HCT116 (cell line): ENCODE results near the gene IRF3. TPM values are rescaled to one million over a fixed set of nuclear protein-coding genes. Genes with fewer than 3 reads are reported as not detected.

Experiments used
- ATAC-seq: fragments of 200-7000 bp; cut with Tn5 transposase; 2 replicates; pipeline ENCODE4 v1.9.1; 2020; ENCODE audit warnings: mild to moderate bottlenecking, moderate library complexity
- BruUV-seq: library from RNA; stranded (reverse); fragments of 400-500 nt; replicated peaks from 2 replicates; lab custom pipeline; 2021; lab: Mats Ljungman, UMichigan
- CTCF ChIA-PET: fragments of 300-600 bp; sonication (Branson Sonifier 250); formaldehyde crosslinking; loops from one replicate; lab custom pipeline; 2021; ENCODE audit warnings: antibody characterized with exemption; lab: Charles Lee
- POLR2A ChIA-PET: fragments of 300-600, 350-600 bp; sonication (Branson Sonifier 250); formaldehyde crosslinking; loops from one replicate; lab custom pipeline; 2021; ENCODE audit warnings: antibody characterized with exemption; lab: Charles Lee
- RAD21 ChIA-PET, 2 experiments: fragments of 300-600 bp; sonication (Branson Sonifier 250); formaldehyde crosslinking; loops; one replicate each; lab custom pipeline; 2023; ENCODE audit warnings: low total read pairs in 2 of 2; ENCODE audit not compliant: uncharacterized antibody in 2 of 2, unreplicated experiment in 2 of 2, low non-redundant PET in 1 of 2; lab: Charles Lee
- DNase-seq: peaks from one replicate; pipeline ENCODE4 v3.0.0-alpha.2; 2010; ENCODE audit warnings: low read depth, low spot score
- H2AFZ ChIP-seq: fragments of 200-600 bp; shearing (Covaris generic), sonication (generic); 2 replicates; pipeline ENCODE4 v1.6.1; 2017; ENCODE audit warnings: low read depth, mixed run types, mixed read lengths, antibody characterized with exemption, low read length; ENCODE audit not compliant: poor library complexity, severe bottlenecking
- H3K27ac ChIP-seq: 2 replicates; pipeline ENCODE4 v1.5.1; 2012; ENCODE audit warnings: low read depth, low read length
- H3K27me3 ChIP-seq: fragments of 200-600 bp; sonication (generic); 2 replicates; pipeline ENCODE4 v1.6.1; 2016; ENCODE audit warnings: mixed run types, low read length, mixed read lengths; ENCODE audit not compliant: insufficient read depth
- H3K36me3 ChIP-seq, 2 experiments: fragments of 200-500 bp in 1 of 2; fragments of 200-600 bp in 1 of 2; sonication (Bioruptor generic) in 1 of 2; sonication (generic) in 1 of 2; 2 replicates each; pipeline versions ENCODE4 v1.5.1 to v1.6.1; 2014 to 2016; ENCODE audit warnings: low read length in 2 of 2, inconsistent platforms in 1 of 2, mixed read lengths in 1 of 2, mixed run types in 1 of 2; ENCODE audit not compliant: insufficient read depth in 2 of 2, control insufficient read depth in 1 of 2
- H3K4me1 ChIP-seq, 2 experiments: fragments of 200-600 bp in 1 of 2; sonication (generic) in 1 of 2; 2 replicates each; pipeline versions ENCODE4 v1.5.1 to v1.6.1; 2012 to 2017; ENCODE audit warnings: low read length in 2 of 2, inconsistent platforms in 1 of 2, mild to moderate bottlenecking in 1 of 2, mixed read lengths in 1 of 2, mixed run types in 1 of 2, moderate library complexity in 1 of 2; ENCODE audit not compliant: insufficient read depth in 2 of 2, control insufficient read depth in 1 of 2
- H3K4me2 ChIP-seq: fragments of 200-600 bp; sonication (generic); 2 replicates; pipeline ENCODE4 v1.6.1; 2017; ENCODE audit warnings: mixed run types, low read length, mixed read lengths
- H3K4me3 ChIP-seq, 2 experiments: fragments of 200-600 bp in 1 of 2; sonication (generic) in 1 of 2; replicated peaks in 1 of 2; 2 replicates each; pipeline ENCODE4 v1.5.1; 2011 to 2016; ENCODE audit warnings: low read length in 2 of 2, control low read depth in 1 of 2, low read depth in 1 of 2, mild to moderate bottlenecking in 1 of 2, mixed read lengths in 1 of 2, mixed run types in 1 of 2
- H3K79me2 ChIP-seq: fragments of 200-600 bp; sonication (generic); 2 replicates; pipeline ENCODE4 v1.6.1; 2017; ENCODE audit warnings: mild to moderate bottlenecking, mixed run types, low read length, moderate library complexity, mixed read lengths; ENCODE audit not compliant: insufficient read depth
- H3K9ac ChIP-seq: fragments of 200-600 bp; sonication (generic); 2 replicates; pipeline ENCODE4 v1.6.1; 2016; ENCODE audit warnings: low read length, mixed read lengths
- H3K9me2 ChIP-seq: fragments of 200-600 bp; sonication (generic), shearing (Covaris generic); 2 replicates; pipeline ENCODE4 v1.6.1; 2017; ENCODE audit warnings: mixed run types, mild to moderate bottlenecking, moderate library complexity; ENCODE audit not compliant: insufficient read depth
- H3K9me3 ChIP-seq, 2 experiments: fragments of 200-500 bp in 1 of 2; fragments of 200-600 bp in 1 of 2; sonication (Bioruptor generic) in 1 of 2; sonication (generic) in 1 of 2; 2 replicates each; pipeline ENCODE4 v1.6.1; 2014 to 2017; ENCODE audit warnings: low read length in 2 of 2, mixed read lengths in 2 of 2, inconsistent platforms in 1 of 2, low read depth in 1 of 2, mild to moderate bottlenecking in 1 of 2, mixed run types in 1 of 2, moderate library complexity in 1 of 2; ENCODE audit not compliant: control insufficient read depth in 1 of 2, insufficient read depth in 1 of 2
- H4K20me1 ChIP-seq: fragments of 200-600 bp; sonication (generic), shearing (Covaris generic); 2 replicates; pipeline ENCODE4 v1.6.1; 2017; ENCODE audit warnings: mixed run types, mild to moderate bottlenecking, moderate library complexity; ENCODE audit not compliant: insufficient read depth
- CBX3 ChIP-seq: IDR thresholded peaks from 2 replicates; pipeline ENCODE4 v1.6.1; 2012; ENCODE audit warnings: low read depth
- CEBPB ChIP-seq: IDR thresholded peaks from 2 replicates; pipeline ENCODE4 v1.6.1; 2012; ENCODE audit warnings: low read depth
- EGR1 ChIP-seq: IDR thresholded peaks from 2 replicates; pipeline ENCODE4 v1.6.1; 2012; ENCODE audit warnings: low read depth
- ELF1 ChIP-seq: IDR thresholded peaks from 2 replicates; pipeline ENCODE4 v1.6.1; 2012; ENCODE audit warnings: low read depth, borderline replicate concordance
- EZH2phosphoT487 ChIP-seq: fragments of 200-600 bp; IDR thresholded peaks from 2 replicates; pipeline ENCODE4 v1.6.1; 2018; ENCODE audit warnings: antibody characterized with exemption, borderline replicate concordance
- JUND ChIP-seq: IDR thresholded peaks from 2 replicates; pipeline ENCODE4 v1.6.1; 2012
- POLR2A ChIP-seq: IDR thresholded peaks from 2 replicates; pipeline ENCODE4 v1.7.0; 2011; ENCODE audit warnings: borderline replicate concordance; ENCODE audit not compliant: insufficient read depth, insufficient read length; ENCODE audit errors: extremely low read depth
- POLR2AphosphoS5 ChIP-seq: IDR thresholded peaks from 2 replicates; pipeline ENCODE4 v1.6.1; 2011; ENCODE audit warnings: mild to moderate bottlenecking, low read depth, low read length, moderate library complexity
- RAD21 ChIP-seq: IDR thresholded peaks from 2 replicates; pipeline ENCODE4 v1.6.1; 2012; ENCODE audit warnings: low read depth, mild to moderate bottlenecking
- SIN3A ChIP-seq: IDR thresholded peaks from 2 replicates; pipeline ENCODE4 v1.6.1; 2012; ENCODE audit warnings: low read depth
- SRF ChIP-seq: IDR thresholded peaks from 2 replicates; pipeline ENCODE4 v1.6.1; 2012; ENCODE audit warnings: low read depth
- TCF7L2 ChIP-seq: IDR thresholded peaks from 2 replicates; pipeline ENCODE4 v1.7.0; 2011; ENCODE audit warnings: borderline replicate concordance, inconsistent platforms; ENCODE audit not compliant: insufficient read depth, insufficient read length; ENCODE audit errors: extremely low read depth
- YY1 ChIP-seq: IDR thresholded peaks from 2 replicates; pipeline ENCODE4 v1.6.1; 2011; ENCODE audit warnings: low read length, low read depth, moderate library complexity, mild to moderate bottlenecking; ENCODE audit not compliant: insufficient replicate concordance; ENCODE audit errors: extremely low read depth
- ZFX ChIP-seq: fragments of 450-650 bp; IDR thresholded peaks from 2 replicates; pipeline ENCODE4 v1.6.1; 2017
- ZNF274 ChIP-seq: fragments of 200-500 bp; sonication (Bioruptor generic); IDR thresholded peaks from 2 replicates; pipeline ENCODE4 v1.6.1; 2014; ENCODE audit warnings: mild to moderate bottlenecking, low read depth, low read length, inconsistent platforms
- intact Hi-C: fragments of 100-400 bp; cut with micrococcal nuclease; formaldehyde crosslinking; loops from 2 replicates; pipeline ENCODE4 v1.10.0; 2022
- total RNA-seq: library from RNA; stranded (reverse); gene quantifications from one replicate; pipeline ENCODE4 v1.2.1, GENCODE V29; 2021; ENCODE audit not compliant: unreplicated experiment
- TF ChIP-seq, protein P1 (sequence below), 3 experiments: fragments of 200-600 bp in 1 of 3; sonication (generic) in 1 of 3; IDR thresholded peaks in 2 of 3; conservative IDR thresholded peaks in 1 of 3; 2 replicates each; pipeline ENCODE4 v1.5.1; 2012 to 2017; ENCODE audit warnings: low read depth in 2 of 3, low read length in 2 of 3, antibody characterized with exemption in 1 of 3, borderline replicate concordance in 1 of 3, control low read depth in 1 of 3, mild to moderate bottlenecking in 1 of 3, mixed read lengths in 1 of 3, mixed run types in 1 of 3, moderate library complexity in 1 of 3; ENCODE audit not compliant: insufficient read depth in 1 of 3
- TF ChIP-seq, protein P2 (sequence below): IDR thresholded peaks from 2 replicates; pipeline ENCODE4 v1.6.1; 2012

Gene IRF3
- total RNA-seq, 1 experiment from 2014 or later = 129 TPM

DNA sequence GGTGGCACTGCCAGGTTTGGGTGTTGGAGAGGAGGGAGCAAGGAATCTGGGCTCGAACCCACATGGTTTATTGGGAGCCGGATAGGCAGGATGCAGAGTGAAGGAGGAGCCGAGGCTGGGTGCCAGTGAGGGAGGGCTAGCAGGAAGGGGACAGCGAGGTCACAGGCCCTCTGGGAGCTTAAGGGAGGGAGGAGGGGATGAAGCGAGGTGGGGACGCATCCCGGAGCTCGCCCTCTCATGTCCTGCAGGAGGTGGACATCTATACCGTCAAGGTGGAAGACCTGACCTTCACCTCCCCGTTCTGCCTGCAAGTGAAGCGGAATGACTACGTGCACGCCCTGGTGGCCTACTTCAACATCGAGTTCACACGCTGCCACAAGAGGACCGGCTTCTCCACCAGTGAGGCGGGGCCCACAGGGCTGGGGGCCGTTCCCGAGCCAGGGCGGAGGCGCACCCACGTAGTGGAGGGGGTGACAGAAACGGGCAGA is 20.2 kb upstream of the IRF3 start:
- Histone ChIP-seq H3K4me1 (peaks cover 2 to 23% of the 10 kb centered on the region in 2 experiments), H3K79me2 (peaks cover 49% of the 10 kb centered on the region), H3K9ac (no peak overlapping the region), H3K9me2 (no peaks in the 10 kb centered on the region), H2AFZ (no peak overlapping the region), H3K4me2 (no peak overlapping the region), H3K36me3 (peaks cover 43 to 56% of the 10 kb centered on the region in 2 experiments), H4K20me1 (peaks cover 23% of the 10 kb centered on the region; the same call in 1 of the 2 replicates), H3K9me3 (no peaks in the 10 kb centered on the region), H3K27ac (no peak overlapping the region), H3K4me3 (no peak overlapping the region), H3K27me3 (no peaks in the 10 kb centered on the region)
- DNase-seq = no peak
- TF ChIP-seq ZNF274 (no peak), POLR2A (no peak), ZFX (no peak), ELF1 (no peak), POLR2AphosphoS5 (no peak), CBX3 (no peak), JUND (no peak), TCF7L2 (no peak), SIN3A (no peak), RAD21 (no peak), SRF (no peak), YY1 (no peak), EGR1 (no peak), CEBPB (no peak), EZH2phosphoT487 (no peak)
- TF ChIP-seq, protein P1, sequence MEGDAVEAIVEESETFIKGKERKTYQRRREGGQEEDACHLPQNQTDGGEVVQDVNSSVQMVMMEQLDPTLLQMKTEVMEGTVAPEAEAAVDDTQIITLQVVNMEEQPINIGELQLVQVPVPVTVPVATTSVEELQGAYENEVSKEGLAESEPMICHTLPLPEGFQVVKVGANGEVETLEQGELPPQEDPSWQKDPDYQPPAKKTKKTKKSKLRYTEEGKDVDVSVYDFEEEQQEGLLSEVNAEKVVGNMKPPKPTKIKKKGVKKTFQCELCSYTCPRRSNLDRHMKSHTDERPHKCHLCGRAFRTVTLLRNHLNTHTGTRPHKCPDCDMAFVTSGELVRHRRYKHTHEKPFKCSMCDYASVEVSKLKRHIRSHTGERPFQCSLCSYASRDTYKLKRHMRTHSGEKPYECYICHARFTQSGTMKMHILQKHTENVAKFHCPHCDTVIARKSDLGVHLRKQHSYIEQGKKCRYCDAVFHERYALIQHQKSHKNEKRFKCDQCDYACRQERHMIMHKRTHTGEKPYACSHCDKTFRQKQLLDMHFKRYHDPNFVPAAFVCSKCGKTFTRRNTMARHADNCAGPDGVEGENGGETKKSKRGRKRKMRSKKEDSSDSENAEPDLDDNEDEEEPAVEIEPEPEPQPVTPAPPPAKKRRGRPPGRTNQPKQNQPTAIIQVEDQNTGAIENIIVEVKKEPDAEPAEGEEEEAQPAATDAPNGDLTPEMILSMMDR (IDR thresholded peaks at IDR 0.05 in 2 of 3, conservative IDR thresholded peaks at IDR 0.05 in 1 of 3; ENCODE audit: borderline replicate concordance in 1 of 3, insufficient read depth in 1 of 3, low read depth in 2 of 3, low read length in 2 of 3) = no peak
- TF ChIP-seq, protein P2, sequence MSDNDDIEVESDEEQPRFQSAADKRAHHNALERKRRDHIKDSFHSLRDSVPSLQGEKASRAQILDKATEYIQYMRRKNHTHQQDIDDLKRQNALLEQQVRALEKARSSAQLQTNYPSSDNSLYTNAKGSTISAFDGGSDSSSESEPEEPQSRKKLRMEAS = no peak
- intact Hi-C loops = no loop called here
- RAD21 ChIA-PET = no interaction called here
- ATAC-seq = no peak
- POLR2A ChIA-PET = no interaction called here
- no TSS peak for BruUV-seq
- CTCF ChIA-PET = no interaction called here
